Activated CD4-positive, alpha-beta T cell treated with anti-CD3 and anti-CD28 coated beads, Interleukin-2, amount 10 ng/mL, durations not matched to agents 7 days and 5 days (primary cell): ENCODE measurements around the gene MTFR1L. TPM values are rescaled to one million over a fixed set of nuclear protein-coding genes. Genes with fewer than 3 reads are reported as not detected.

Experiments used
- CTCF ChIA-PET: fragments of 350-600 bp; sonication (Branson Sonifier 250); formaldehyde crosslinking; loops from one replicate; lab custom pipeline; 2021; ENCODE audit warnings: antibody characterized with exemption; lab: Charles Lee
- POLR2A ChIA-PET: fragments of 350-600 bp; sonication (Branson Sonifier 250); formaldehyde crosslinking; loops from one replicate; lab custom pipeline; 2021; ENCODE audit warnings: antibody characterized with exemption; lab: Charles Lee
- DNase-seq: peaks from one replicate; pipeline ENCODE4 v3.0.0-alpha.2; 2020
- H3K27ac Mint-ChIP-seq: one replicate; pipeline ENCODE4 v1.8.0; 2021; ENCODE audit warnings: mild to moderate bottlenecking, moderate library complexity, mixed read lengths
- H3K27me3 Mint-ChIP-seq: one replicate; pipeline ENCODE4 v1.8.0; 2021; ENCODE audit warnings: mixed read lengths
- H3K36me3 Mint-ChIP-seq: one replicate; pipeline ENCODE4 v1.8.0; 2021; ENCODE audit warnings: low read depth, mixed read lengths
- H3K4me1 Mint-ChIP-seq: one replicate; pipeline ENCODE4 v1.8.0; 2021; ENCODE audit warnings: mixed read lengths
- H3K4me3 Mint-ChIP-seq: one replicate; pipeline ENCODE4 v1.8.0; 2021; ENCODE audit warnings: mild to moderate bottlenecking, moderate library complexity, mixed read lengths
- H3K9me3 Mint-ChIP-seq: one replicate; pipeline ENCODE4 v1.8.0; 2021; ENCODE audit warnings: mixed read lengths
- total RNA-seq, 2 experiments: library from RNA; stranded (reverse); gene quantifications; one replicate each; pipeline ENCODE4 v1.2.3, GENCODE V29; 2021

Gene MTFR1L
- total RNA-seq, 2 experiments from 2014 or later, result 38.9 to 42.1 TPM

GRCh38 chr1:25813071-25813733 is 6.6 kb upstream of the MTFR1L start:
- CTCF ChIA-PET, result no interaction called here
- Mint-ChIP-seq H3K4me1 (peaks cover 19% of the 10 kb centered on the region), H3K27me3 (no peaks in the 10 kb centered on the region), H3K36me3 (no peaks in the 10 kb centered on the region), H3K4me3 (no peak overlapping the region), H3K9me3 (no peaks in the 10 kb centered on the region), H3K27ac (no peak overlapping the region)
- POLR2A ChIA-PET, result no interaction called here
- no peak for DNase-seq

- DNase-seq, result no peak
- Mint-ChIP-seq H3K27ac (no peak overlapping the region), H3K27me3 (no peaks in the 10 kb centered on the region), H3K9me3 (no peaks in the 10 kb centered on the region), H3K4me1 (peaks cover 25% of the 10 kb centered on the region), H3K4me3 (no peak overlapping the region), H3K36me3 (no peaks in the 10 kb centered on the region)
- ChIA-PET CTCF (interaction anchor here (0.6 to 0.9 kb wide), 2 partner anchors 13 to 55 kb away, joined by 3 to 4 read pairs; partner anchors contain the start of gene SELENON), POLR2A (no interaction called here)
Observed at GRCh38 chr1:25813734-25814471, 5.9 kb upstream of the MTFR1L start.

GRCh38 chr1:25814549-25815087 is 5.1 kb upstream of the MTFR1L start:
- ChIA-PET POLR2A (no interaction called here), CTCF (interaction anchor here (0.6 to 0.9 kb wide), 2 partner anchors 14 to 55 kb away, joined by 3 to 4 read pairs; partner anchors contain the start of gene SELENON)
- no peaks in the 10 kb centered on the region for H3K27me3 Mint-ChIP-seq
- peaks cover 31% of the 10 kb centered on the region for H3K4me1 Mint-ChIP-seq
- no peaks in the 10 kb centered on the region for H3K9me3 Mint-ChIP-seq
- H3K36me3 Mint-ChIP-seq, result no peaks in the 10 kb centered on the region
- no peak overlapping the region for H3K4me3 Mint-ChIP-seq
- peak overlapping the region; percentile 22 for H3K27ac Mint-ChIP-seq
- no peak for DNase-seq

GRCh38 chr1:25815208-25816111 is 4.3 kb upstream of the MTFR1L start:
- Mint-ChIP-seq H3K4me1 (peaks cover 31% of the 10 kb centered on the region), H3K4me3 (no peak overlapping the region), H3K27ac (peak overlapping the region; percentile 43), H3K9me3 (no peaks in the 10 kb centered on the region), H3K27me3 (no peaks in the 10 kb centered on the region), H3K36me3 (no peaks in the 10 kb centered on the region)
- DNase-seq, result no peak
- ChIA-PET CTCF (no interaction called here), POLR2A (no interaction called here)

- Mint-ChIP-seq H3K9me3 (no peaks in the 10 kb centered on the region), H3K27me3 (no peaks in the 10 kb centered on the region), H3K4me1 (peaks cover 36% of the 10 kb centered on the region), H3K4me3 (no peak overlapping the region), H3K36me3 (peaks cover 6% of the 10 kb centered on the region), H3K27ac (peak overlapping the region; percentile 43)
- ChIA-PET POLR2A (no interaction called here), CTCF (no interaction called here)
- DNase-seq, result no peak
Observed at GRCh38 chr1:25816112-25816718, 3.5 kb upstream of the MTFR1L start.

- Mint-ChIP-seq H3K4me3 (peak overlapping the region; percentile 95), H3K9me3 (no peaks in the 10 kb centered on the region), H3K36me3 (peaks cover 7% of the 10 kb centered on the region), H3K27me3 (no peaks in the 10 kb centered on the region), H3K4me1 (peaks cover 45% of the 10 kb centered on the region), H3K27ac (peak overlapping the region; percentile 70)
- DNase-seq, result no peak
- CTCF ChIA-PET, result no interaction called here
- POLR2A ChIA-PET, result no interaction called here
Observed at GRCh38 chr1:25817840-25818501, 1.8 kb upstream of the MTFR1L start.

- H3K36me3 Mint-ChIP-seq, result peaks cover 7% of the 10 kb centered on the region
- peak overlapping the region; percentile 92 for H3K27ac Mint-ChIP-seq
- peaks cover 45% of the 10 kb centered on the region for H3K4me1 Mint-ChIP-seq
- no peak for DNase-seq
- H3K27me3 Mint-ChIP-seq, result no peaks in the 10 kb centered on the region
- H3K4me3 Mint-ChIP-seq, result peak overlapping the region; percentile 95
- ChIA-PET CTCF (interaction anchor here (0.8 to 1.7 kb wide), 4 partner anchors 103 to 331 kb away, joined by 3 to 4 read pairs (median 4); no protein-coding TSS in a partner anchor), POLR2A (no interaction called here)
- H3K9me3 Mint-ChIP-seq, result no peaks in the 10 kb centered on the region
Observed at GRCh38 chr1:25818569-25818968, 1.2 kb upstream of the MTFR1L start.

- no peaks in the 10 kb centered on the region for H3K27me3 Mint-ChIP-seq
- peak overlapping the region; percentile 93 for H3K27ac Mint-ChIP-seq
- peak overlapping the region; percentile 95 for H3K4me3 Mint-ChIP-seq
- DNase-seq, result peak; percentile 87
- H3K4me1 Mint-ChIP-seq, result peaks cover 45% of the 10 kb centered on the region
- CTCF ChIA-PET, result interaction anchor here (1.0 to 1.7 kb wide), 7 partner anchors 9 to 177 kb away, joined by 3 to 6 read pairs (median 4); partner anchors contain the start of genes PAFAH2 and SELENON
- H3K9me3 Mint-ChIP-seq, result no peaks in the 10 kb centered on the region
- H3K36me3 Mint-ChIP-seq, result peaks cover 7% of the 10 kb centered on the region
- POLR2A ChIA-PET, result interaction anchor here (0.6 to 1.1 kb wide), 4 partner anchors 19 to 588 kb away, joined by 3 to 4 read pairs (median 3); partner anchors contain the start of gene SYF2
Observed at GRCh38 chr1:25820247-25821111, 725 bp downstream of the MTFR1L start.

- peaks cover 8% of the 10 kb centered on the region for H3K36me3 Mint-ChIP-seq
- no peaks in the 10 kb centered on the region for H3K27me3 Mint-ChIP-seq
- CTCF ChIA-PET, result interaction anchor here (1.3 to 1.5 kb wide), 2 partner anchors 11 to 34 kb away, joined by 3 to 4 read pairs; no protein-coding TSS in a partner anchor
- DNase-seq, result no peak
- peak overlapping the region; percentile 93 for H3K27ac Mint-ChIP-seq
- no peaks in the 10 kb centered on the region for H3K9me3 Mint-ChIP-seq
- H3K4me1 Mint-ChIP-seq, result peaks cover 45% of the 10 kb centered on the region
- H3K4me3 Mint-ChIP-seq, result peak overlapping the region; percentile 88
- POLR2A ChIA-PET, result no interaction called here
Observed at GRCh38 chr1:25821112-25821476, 1.3 kb downstream of the MTFR1L start.

- Mint-ChIP-seq H3K27me3 (no peaks in the 10 kb centered on the region), H3K27ac (peak overlapping the region; percentile 93), H3K4me1 (peaks cover 41% of the 10 kb centered on the region), H3K4me3 (peak overlapping the region; percentile 88), H3K9me3 (no peaks in the 10 kb centered on the region), H3K36me3 (peaks cover 10% of the 10 kb centered on the region)
- POLR2A ChIA-PET, result no interaction called here
- DNase-seq, result no peak
- CTCF ChIA-PET, result interaction anchor here (1.4 to 1.5 kb wide), 2 partner anchors 10 to 18 kb away, joined by 3 read pairs; no protein-coding TSS in a partner anchor
Observed at GRCh38 chr1:25821630-25822091, 1.9 kb downstream of the MTFR1L start.
